ENCODE data around the gene WASF3.

DNA sequence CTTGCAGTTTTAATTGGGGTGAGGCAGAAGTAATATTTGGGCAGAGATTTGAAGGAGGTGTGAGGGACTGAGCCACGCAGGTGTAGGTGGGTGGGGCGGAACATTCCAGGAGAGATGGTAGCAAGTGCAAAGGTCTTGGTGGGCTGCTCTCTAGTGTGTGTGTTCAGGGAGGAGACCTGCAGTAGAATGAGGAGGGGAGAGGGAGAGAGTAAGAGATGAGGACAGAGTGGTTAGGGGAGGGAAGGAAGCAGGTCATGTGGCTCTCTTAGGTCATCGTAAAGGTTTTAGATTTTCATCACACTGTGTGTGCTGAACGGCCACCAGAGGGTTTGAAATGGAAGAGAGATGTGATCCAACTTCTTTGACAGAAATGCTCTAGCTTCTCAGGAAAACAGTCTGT lies 33.5 kb downstream of the WASF3 start:
- TF ChIP-seq, protein P1, sequence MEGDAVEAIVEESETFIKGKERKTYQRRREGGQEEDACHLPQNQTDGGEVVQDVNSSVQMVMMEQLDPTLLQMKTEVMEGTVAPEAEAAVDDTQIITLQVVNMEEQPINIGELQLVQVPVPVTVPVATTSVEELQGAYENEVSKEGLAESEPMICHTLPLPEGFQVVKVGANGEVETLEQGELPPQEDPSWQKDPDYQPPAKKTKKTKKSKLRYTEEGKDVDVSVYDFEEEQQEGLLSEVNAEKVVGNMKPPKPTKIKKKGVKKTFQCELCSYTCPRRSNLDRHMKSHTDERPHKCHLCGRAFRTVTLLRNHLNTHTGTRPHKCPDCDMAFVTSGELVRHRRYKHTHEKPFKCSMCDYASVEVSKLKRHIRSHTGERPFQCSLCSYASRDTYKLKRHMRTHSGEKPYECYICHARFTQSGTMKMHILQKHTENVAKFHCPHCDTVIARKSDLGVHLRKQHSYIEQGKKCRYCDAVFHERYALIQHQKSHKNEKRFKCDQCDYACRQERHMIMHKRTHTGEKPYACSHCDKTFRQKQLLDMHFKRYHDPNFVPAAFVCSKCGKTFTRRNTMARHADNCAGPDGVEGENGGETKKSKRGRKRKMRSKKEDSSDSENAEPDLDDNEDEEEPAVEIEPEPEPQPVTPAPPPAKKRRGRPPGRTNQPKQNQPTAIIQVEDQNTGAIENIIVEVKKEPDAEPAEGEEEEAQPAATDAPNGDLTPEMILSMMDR (IDR thresholded peaks at IDR 0.05; ENCODE audit: borderline replicate concordance, extremely low read depth, low read length, poor library complexity, severe bottlenecking) = no peak
- no peak for TF ChIP-seq EZH2 (IDR thresholded peaks at IDR 0.05; ENCODE audit: borderline replicate concordance, low read depth, low read length, severe bottlenecking)

Data from DND-41 (cell line).